ENCODE data around the gene MAST1.
"Not testable (repeated sequence)": the region's sequence is repeated elsewhere in the genome, so short reads cannot be mapped to it uniquely, and the experiment has no call there.

MAST1 gene

DNA sequence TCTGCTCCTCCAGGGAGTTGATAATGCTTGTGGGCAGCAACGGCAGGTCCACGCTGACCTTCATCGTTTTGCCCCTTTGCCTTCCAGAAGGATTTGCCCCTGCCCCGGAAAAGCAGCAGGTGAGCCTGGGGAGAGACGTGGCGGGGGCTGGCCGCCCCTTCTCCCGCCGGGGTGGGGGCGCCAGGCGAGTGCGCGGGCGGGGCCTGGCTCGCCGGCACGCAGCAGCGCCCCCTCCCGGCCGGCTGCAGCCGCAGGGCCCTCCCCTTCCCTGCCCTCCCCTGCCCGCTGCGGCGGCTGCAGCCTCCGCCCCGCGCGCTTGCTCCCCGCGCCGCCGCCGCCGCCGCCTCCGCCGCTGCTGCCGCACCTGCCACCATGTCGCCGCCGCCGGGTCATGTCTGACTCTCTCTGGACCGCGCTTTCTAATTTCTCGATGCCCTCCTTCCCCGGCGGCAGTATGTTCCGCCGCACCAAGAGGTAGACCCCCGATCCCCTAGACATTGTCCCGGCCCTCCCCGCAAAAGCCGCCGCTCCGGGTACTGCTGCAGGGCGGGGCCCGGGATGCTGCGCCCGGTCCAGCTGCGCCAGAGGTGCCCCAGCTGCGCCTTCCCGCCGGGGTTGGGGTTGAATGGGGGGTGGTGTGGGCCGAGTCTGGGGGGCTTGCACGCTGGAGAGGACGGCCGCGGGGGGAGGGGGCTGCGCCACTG, at the start of gene MAST1:
TSS of gene MAST1 (plus strand) at position 334 of the 704 bp plus-strand sequence. CDS start at position 392, 58 bp downstream.
- peak; percentile 73 for DNase-seq
- ATAC-seq: peak; percentile 56

DNA sequence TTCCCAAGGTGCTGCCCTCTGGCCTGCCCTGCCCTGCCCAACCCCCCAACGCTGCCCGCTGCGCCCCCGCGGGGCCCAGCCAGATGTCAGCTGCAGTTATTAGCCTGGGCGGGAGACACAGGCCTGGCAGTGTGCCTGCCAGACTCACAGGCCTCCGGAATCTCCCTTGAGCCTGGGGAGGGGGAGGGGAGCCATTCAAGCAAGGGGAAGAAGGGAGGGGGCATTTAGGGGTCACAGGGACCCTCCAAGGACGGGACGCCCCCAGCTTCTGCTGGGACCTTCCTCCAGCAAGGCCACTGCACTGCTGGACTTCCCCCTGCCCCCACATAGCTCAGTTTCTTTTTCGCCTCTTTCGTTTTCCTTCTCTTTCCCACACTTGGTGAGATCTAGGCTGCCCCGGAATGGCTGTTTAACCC, 49.6 kb upstream of the MAST1 start:
- no peak for ATAC-seq

GRCh38 chr19:12789098-12789903, 49.0 kb upstream of the MAST1 start:
- DNase-seq (peak; percentile 62), ATAC-seq (no peak)

More for the DNA sequence above, 49.6 kb upstream of the MAST1 start:
- peak; percentile 75 for DNase-seq

- ATAC-seq (peak; percentile 57), DNase-seq (peak; percentile 99)
Observed at GRCh38 chr19:12789904-12790619, 48.3 kb upstream of the MAST1 start.

GRCh38 chr19:12790628-12791344, 47.5 kb upstream of the MAST1 start:
- peak; percentile 37 for DNase-seq
- ATAC-seq: no peak

- ATAC-seq: peak; percentile 33
Observed at GRCh38 chr19:12791345-12792050, 46.8 kb upstream of the MAST1 start, which contains the start of gene JUNB. TSS of gene JUNB (plus strand) at chr19:12791486. CDS start at chr19:12791772, 286 bp downstream.

GRCh38 chr19:12792051-12792852, 46.1 kb upstream of the MAST1 start:
- ATAC-seq (no peak), DNase-seq (peak; percentile 81)

More at GRCh38 chr19:12791345-12792050, 46.8 kb upstream of the MAST1 start, which contains the start of gene JUNB:
- peak; percentile 98 for DNase-seq

- no peak for ATAC-seq
Observed at GRCh38 chr19:12792853-12793289, 45.4 kb upstream of the MAST1 start.

DNA sequence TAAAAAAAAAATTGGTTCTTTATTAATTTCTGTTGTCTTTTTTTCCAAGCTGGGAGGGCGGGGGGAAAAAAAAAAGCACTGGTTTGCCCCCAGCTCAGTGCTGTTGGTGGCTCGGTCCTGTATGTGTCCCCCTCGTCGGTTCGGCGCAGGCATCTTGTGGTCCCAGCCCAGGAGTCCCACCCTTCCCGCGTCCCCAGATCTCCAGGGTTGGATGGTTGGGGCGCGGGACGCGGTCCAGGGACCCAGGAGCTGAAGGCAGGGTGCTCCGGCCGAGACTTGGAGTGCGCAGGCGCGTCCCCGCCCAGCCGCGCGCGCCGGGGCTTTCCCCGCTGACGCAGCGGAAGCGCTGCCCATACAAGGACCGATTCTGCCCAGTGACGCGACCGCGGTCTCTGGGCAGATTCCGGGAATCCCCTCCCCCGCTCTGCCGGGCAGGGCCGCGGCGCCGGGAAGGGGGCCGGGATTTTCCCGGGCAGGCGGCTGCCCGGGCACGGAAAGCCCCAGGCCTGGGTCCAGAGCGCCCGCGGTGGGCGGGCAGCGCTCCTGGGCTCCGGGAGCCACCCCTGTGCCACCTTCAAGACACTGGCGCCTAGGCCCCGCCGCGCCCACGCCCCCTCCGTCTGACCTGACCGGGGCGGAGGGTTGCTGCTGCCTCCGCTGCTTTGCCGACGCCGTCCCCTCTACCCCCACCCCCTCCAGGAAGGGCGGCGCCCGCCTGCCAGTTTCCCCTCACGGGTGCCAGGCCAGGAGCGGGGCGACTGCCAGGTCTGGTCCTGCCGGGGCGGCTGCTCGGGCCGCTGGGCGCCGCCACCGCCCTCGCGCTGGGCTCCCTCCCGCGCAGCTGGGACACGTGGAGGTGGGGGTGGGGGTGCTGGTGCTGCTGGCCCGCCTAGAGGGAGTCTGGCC, 44.8 kb upstream of the MAST1 start:
- ATAC-seq: peak; percentile 41
- DNase-seq: peak; percentile 94

More at GRCh38 chr19:12792853-12793289, 45.4 kb upstream of the MAST1 start:
- no peak for DNase-seq

GRCh38 chr19:12794196-12794941, 43.9 kb upstream of the MAST1 start:
- no peak for DNase-seq
- ATAC-seq: no peak

- ATAC-seq (no peak), DNase-seq (no peak)
Observed at GRCh38 chr19:12794971-12795381, 43.3 kb upstream of the MAST1 start.

- peak; percentile 79 for DNase-seq
- ATAC-seq: no peak
Observed at GRCh38 chr19:12796146-12797071, 41.9 kb upstream of the MAST1 start.

- DNase-seq (no peak), ATAC-seq (no peak)
Observed at GRCh38 chr19:12797141-12797587, 41.2 kb upstream of the MAST1 start.

- not testable (repeated sequence) for ATAC-seq, DNase-seq
Observed at GRCh38 chr19:12797607-12798006, 40.7 kb upstream of the MAST1 start.

GRCh38 chr19:12799742-12800465, 38.4 kb upstream of the MAST1 start:
- DNase-seq: no peak
- no peak for ATAC-seq

DNA sequence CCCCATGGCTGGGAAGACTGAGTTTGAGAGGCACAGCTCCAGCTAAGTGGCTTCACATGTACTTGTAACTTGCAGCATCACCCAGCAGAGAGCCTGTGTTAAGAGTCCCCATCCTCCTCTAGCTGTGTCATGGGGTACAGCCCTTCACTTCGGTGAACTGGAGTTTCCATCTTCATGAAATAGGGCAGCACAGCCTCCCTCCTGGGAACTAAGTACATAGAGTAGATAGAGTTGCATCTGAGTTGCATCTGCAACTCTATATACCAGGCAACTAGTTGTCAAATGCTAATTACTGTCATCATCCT, 37.9 kb upstream of the MAST1 start:
- DNase-seq (no peak), ATAC-seq (no peak)

Data from stimulated activated naive CD8-positive, alpha-beta T cell treated with anti-CD3 and anti-CD28 coated beads, Interleukin-15, Interleukin-2, amounts not matched to agents 100 U/mL and 50 U/mL, for 24 hours (primary cell).